HG02623 (cell line): ENCODE measurements around the gene ALX4.

ENCODE experiments used
- ATAC-seq: cut with Tn5 transposase; IDR thresholded peaks from one replicate; pipeline ENCODE4 v1.9.1; 2021; ENCODE audit warnings: moderate library complexity; ENCODE audit not compliant: unreplicated experiment

The ALX4 gene

DNA sequence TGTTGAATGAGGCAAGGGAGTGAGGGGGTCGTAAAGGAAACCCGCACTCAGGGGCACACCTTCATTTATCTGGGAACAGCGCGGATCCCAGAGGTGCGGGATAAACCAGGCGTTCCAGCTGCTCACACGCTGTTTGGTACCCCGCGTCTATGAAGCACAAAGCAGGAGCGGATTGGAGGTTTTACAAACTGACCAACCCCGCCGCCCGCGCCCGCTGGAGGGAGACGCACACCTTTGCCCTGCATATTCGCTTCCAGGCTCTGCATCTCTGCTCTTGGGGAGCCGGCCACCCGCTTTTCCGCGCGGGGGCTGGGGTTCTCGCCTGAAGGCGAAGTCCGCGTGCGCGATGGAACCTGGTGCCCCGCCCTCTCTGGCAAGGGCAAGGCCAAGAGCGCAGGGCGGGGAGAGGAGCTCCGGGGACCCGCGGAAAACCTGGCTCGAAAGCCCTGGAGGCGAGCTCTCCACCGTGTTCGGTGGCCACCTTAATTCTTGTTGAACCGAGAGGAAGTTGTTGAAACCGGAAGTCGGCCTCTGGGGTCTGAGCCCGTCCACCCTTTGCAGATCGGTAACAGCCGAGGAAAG lies 6.8 kb upstream of the ALX4 start:
- no peak for ATAC-seq

DNA sequence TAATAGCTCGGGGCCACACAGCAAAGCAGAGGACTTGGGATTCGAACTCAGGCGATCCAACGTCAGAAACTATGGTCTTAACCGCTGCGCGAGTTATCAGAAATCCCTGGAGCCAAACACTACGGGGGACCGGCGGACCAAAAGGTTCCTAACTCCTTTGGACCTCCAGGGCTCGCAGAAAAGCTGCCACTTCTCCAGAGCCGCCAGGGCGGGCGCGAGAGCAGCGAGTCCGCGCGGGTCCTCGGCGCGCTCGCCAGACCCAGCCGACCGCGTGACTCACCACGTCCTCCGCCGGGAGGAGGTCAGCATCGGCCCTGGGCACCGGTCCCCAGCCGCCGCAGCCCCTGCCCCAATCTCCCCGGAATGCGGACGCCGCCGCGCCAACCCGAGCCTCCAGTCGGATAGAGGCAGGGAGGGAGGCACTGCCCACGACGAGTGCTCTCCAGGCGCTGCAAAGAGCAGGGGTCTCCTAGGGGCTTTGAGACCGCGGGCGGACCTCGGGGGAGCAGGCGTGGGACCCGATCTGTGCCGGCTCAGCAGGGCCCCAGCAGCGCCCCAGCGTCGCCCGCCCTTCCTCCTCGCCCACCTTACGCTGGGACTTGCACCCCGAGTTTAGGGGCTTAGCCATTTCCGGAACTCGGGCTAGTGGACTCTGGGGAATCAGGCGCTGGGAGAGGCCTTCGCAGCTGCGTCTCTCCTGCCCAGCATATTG lies 6.2 kb upstream of the ALX4 start:
- ATAC-seq, result no peak

DNA sequence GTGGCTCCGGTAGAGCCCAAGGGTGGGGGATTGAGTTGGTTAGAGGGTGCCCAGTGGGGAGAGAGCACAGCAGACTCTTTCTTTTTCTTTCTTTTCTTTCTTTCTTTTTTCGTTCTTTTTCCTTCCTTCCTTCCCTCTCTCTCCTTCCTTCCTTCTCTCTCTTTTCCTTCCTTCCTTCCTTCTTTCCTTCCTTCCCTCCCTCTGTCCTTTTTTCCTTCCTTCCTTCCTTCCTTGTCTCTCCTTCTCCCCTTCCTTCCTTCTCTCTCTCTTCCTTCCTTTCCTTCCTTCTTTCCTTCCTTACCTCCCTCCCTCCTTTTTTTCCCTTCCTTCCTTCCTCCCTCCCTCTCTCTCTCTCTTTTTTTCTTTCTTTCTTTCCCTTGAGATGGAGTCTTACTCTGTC lies 4.8 kb upstream of the ALX4 start:
- ATAC-seq, result no peak

DNA sequence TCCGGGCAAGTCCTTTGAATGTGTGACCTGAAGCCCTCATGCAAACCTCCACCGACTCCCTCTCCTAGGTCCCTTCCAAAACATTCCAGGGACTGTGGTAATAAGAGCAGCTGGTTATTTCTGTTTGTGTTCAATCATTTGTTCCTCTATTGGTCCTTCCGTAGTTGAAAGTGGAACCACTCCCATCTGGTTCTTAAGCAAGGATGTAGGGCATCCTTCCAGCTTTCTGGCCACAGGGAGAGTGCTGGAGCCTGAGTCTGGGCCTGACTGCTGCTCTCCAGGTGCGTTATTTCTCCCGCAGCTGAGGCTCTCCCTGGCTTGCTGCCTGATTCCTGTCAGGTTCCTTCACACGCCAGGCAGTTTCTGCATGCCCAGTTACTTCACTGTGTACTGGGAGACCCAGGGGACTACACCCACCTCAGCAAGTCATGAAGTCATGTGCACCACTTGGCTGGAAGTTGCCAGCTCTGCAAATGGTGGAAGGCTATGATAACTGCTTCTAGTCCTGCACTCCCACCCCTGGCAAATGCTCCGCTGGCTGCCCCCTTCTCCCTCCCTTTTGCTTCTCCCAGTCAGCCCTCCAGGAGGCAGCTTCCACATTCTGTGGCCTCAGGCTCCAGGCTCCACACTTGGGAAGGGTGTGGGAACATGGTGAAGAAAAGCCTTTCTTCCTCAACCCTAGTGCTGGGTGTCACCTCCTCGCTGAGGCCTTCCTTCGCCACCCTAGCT lies 4.0 kb upstream of the ALX4 start:
- no peak for ATAC-seq

DNA sequence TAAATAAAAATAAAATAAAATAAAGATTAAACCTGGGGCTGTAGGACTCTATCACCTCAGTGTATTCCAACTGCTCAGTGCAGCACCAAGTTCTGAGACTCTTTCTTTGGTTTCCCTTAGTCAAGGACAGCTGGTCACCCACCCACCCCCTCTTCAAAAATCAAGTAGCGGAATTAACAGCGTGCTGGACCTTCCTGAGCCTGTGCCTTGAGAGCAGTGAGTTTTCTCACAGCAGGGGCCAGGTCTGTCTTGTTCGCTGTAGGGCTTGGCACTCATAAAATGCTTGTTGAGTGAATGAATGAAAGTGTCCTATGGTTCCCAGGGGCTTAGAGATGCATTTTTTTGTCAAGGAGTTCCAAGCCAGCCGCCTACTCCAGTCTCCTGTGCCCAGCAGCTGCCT lies 2.9 kb upstream of the ALX4 start:
- no peak for ATAC-seq

DNA sequence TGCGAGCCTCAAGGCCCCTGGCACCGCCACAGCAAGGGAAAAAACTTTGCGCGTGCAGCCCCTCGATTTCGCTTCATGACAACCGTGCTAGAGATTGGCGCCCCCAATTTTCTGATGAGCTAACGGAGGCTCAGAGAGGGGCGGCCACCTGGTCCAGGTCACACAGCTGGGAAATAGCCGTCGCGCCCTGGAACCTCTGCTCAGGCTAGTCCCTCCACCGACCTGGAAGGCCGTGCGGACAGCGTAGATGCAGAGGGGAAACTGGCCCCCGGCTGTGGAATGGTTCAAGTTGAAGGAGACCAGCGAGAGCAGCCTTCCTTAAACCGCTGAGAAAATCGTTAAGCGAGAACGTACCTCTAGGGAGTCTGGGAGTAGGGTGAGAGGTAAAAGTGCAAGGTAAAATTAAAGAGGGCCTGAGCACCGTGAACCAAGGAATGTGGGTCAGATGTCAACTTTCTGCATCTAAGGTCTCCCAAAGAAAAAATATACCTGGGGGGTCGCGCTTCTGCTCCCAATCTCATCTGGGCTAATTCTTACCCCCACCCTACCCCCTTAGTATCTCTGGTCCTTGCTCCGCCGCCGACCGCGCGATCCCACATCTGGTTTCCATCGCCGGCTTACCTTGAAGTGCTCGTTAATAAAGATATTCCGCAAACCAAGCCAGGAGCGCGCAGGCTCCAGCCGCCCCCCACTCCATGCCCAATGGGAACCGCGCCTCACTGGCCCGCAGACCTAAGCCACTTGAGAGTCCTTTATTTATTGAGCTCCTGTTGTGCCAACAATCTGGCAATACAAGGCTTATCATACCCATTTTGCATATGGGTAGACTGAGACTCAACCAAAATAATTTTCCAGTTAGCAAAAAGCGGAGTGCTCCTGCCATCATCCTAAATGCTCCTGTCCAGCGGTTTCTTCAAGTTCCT lies 1.7 kb upstream of the ALX4 start:
- no peak for ATAC-seq

DNA sequence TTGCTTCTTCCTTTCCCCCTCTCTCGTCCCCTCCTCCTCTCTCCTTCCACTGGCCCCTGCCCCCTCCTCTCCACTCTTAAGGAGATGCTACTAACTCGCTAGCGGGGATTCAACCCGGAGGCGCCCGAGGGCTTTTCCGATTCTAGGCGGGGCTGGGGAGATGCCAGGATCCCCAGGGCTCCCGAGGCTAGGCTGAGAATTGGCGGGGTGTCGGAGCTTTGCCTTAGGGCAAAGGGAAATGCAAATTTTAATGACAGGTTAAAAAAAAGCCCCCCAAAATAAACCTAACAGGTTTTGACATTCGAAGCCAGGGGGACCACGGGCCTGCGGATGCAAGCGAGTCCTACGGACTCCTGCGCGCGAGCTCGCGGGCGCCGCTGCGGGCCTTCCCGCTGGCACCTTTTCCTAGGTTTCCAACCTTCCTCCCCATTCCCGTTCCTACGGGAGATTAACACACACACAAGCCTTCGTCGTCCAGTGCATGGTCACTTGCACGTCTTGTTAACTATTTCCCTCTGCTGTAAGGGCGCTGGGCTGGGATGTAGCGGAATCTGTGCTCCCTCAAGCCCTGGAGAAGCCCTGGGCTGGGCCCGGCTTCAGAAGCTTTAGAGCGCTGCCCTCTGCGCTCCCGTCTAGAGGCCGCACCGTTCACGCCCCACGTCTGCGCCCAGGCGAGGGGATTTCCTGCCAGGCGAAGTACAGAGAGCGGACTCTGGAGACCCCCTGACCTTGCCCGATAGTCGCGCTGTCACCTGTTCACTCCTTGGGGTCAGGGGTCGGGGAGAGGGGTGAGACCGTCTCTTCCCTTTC lies 729 bp upstream of the ALX4 start:
- no peak for ATAC-seq

DNA sequence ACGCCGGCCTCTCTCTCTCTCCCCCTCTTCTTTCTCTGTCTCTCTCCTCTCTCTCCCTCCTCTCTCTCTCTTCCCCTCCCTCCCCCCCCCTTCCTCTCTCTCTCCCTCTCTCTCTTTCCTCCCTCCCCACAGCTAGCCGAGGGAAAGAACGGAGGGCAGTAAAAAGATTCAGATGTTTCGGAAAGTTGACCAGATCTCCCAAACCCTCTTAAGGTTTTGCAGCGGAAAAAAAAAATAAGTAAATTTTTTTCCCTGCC lies 195 bp upstream of the ALX4 start:
- no peak for ATAC-seq

DNA sequence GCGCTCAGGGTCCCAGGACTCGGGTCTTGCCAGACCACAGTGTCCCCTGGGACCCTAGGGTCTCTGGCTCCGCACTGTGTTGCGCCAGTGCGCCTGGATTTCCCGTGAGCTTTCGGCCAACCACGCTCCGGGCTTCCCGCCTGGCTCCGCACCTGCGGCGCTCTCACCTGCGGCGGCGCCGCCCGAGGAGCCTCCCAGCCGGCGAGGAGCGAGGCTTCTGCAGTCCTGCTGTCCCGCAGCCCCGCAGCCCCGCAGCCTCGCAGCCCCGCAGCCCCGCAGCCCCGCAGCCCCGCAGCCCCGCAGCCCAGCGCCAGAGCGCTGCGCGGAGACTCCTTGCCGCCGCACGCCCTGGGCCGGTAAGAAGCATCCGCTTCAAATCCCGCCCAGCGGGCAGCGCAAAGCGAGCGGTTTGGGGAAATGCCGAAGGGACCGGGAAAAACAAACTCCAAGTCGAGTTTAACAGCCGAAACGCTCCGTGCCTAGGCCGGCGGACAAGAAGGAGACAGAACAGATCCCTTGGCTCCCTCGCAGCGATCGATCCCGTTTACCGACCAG lies 939 bp downstream of the ALX4 start:
- no peak for ATAC-seq

DNA sequence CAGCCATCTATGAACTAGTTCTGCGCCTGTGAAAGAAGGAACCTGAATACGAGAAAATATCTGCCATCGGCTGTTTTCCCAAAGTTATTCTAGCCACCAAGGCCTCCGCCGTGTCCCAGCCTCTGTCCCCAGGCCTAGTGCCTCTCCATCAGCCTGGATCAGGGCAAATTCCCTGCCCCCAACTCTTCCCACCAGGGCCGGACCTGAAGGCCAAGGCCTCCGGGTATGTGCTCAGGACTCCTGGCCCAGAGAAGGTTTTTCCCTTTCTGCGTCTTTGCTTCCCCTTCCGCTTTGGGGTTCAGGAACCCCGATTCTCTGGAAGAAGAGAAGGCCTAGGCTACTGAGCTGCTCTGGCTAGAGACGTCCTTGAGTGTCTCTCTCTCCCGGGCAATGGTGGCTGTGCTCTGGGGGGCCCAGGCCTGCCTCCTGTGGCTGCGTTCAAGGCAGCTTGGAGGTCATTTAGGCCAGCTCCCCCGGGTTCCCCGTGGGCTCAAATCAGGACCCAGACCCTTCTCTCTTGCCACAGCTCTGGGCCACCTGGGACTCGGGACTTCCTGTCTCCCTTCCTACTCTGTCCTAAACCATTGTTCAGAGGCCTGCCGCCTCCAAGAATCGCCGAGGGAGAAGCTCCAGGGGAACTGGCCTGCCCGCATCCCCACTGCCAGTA lies 1.6 kb downstream of the ALX4 start:
- ATAC-seq, result no peak

DNA sequence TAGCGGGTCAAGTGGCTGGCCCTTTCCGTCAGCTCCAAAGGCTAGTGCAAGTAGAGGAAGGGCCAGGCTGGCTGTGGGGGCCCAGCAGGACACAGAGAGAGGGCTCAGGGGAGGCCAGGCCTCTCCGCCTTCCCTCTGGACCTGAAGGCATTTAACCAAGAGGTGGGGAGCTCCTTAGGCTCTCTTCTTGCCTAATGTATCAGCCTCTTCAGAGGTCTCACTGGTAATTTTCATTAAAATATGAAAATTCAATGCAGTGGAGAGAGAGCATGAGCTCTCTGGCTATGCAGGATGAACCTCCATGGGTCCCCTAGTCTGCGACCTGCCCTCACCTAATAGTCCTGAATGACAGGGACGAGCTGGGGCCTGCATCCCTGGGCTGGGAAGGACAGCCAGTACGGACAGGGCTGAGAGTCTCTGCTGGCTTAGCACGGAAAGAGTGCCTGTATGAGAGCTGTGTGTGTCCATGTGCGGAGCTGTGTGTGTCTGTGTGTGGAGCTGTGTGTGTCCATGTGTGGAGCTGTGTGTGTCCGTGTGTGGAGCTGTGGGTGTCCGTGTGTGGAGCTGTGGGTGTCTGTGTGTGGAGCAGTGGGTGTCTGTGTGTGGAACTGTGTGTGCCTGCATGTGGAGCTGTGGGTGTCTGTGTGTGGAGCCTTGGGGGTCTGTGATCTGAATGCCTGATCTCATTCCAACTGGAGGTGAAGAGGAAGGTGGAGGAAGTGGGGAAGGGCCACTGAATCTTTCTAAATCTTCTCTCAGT lies 2.4 kb downstream of the ALX4 start:
- ATAC-seq, result no peak

DNA sequence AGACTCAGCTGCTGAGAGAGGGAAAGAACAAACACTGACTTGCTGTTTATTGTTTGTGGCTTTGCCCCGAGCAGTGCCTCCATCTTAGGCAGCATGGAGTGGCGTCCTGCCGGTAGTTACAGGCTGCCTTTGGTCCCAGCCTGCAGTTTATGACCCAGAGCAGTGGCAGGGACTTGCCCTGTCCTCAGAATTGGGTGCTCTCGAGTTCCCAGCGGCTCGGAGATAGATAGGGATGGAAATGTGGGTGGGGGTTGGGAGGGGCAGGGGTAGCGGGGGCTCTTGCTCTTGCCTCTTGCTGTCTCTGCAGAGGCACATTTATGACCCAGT lies 3.1 kb downstream of the ALX4 start:
- ATAC-seq, result no peak

DNA sequence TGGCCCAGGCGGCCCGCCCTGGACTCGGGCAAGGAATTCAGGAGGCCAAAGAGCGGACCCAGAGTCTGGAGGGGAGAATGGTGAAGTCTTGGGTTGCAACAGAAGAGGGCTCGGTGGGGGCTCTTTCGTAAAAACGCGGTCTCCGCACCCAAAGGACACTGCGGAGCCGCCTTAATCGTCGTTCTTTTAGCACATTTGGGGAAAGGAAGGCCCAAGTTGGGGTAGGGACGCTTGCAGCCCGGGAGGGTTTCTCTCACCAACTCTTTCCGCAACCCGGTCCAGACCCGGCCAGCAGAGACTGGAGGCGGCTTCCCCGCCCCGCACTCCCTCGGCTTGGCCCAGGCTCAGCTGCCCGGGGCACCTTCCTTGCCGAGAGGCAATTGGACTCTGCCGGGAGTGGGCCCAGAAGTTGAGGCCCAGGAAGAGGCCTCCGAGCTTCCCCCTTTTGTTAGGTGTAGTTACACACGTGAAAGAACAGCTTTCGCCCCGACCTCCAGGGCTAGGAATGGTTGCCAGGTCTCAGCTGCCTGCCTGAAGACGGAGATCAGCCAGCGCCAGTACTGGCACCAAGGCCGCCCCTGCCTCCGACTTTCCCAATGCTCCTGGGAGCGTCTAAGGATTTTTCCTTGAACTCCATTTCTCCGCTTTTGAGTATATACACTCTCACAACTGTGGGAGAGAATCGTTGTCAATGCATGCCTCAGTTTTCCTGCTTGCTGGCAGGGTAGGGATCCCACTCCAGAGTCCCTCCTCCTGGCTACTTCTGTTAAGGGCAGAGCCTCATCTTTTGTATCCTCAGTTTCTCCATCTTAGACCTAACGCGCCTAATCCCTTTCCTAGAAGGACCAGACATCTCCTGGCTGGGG lies 3.7 kb downstream of the ALX4 start:
- no peak for ATAC-seq

DNA sequence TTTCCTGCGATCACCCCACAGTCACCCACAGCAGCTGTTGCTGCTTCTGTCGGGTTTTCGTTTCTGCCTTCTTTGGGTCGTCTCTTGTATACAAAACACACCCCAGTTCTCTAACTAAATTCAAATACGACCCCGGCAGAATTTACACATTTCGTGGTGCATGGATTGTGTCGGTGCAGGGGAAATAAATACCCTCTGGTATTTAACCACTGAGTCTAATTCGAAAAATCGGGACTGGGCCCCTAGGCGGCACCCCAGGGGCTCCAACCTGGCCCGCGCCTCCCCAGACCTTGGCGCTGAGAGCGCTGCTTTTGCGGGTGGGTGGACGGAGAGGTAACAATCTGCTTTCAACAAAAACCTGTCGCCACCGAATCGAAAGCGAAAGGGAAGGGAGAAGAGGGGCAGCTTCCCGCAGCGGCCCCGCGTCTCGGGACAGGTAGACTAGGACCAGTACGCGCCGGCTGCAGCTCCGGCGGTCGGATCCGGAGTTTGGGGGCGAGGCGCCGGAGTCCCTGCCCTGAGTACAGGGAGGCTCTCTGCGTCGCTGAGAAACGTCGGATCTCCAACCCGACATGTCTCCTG lies 4.4 kb downstream of the ALX4 start:
- ATAC-seq, result no peak

DNA sequence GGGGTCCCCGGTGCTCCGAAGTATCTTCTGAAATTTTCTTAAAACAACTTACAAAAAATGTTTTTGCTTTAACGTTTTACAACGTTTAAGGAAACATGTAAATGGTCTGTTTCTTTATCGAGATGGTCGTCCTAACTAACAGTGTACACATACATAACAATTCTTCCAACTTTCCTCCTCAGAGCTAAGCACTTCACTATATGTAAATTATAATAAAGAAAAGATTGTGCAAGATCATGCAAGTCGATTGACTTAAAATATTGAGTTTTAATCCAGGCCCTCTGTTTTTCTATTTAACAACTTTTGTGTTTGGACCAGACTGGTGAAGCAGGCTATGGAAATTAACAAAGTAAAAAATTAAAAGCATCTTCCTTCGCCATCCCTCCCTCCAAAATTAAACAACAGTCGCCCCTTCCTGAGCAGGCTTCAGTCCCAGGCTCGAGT lies 4.9 kb downstream of the ALX4 start:
- ATAC-seq, result no peak

DNA sequence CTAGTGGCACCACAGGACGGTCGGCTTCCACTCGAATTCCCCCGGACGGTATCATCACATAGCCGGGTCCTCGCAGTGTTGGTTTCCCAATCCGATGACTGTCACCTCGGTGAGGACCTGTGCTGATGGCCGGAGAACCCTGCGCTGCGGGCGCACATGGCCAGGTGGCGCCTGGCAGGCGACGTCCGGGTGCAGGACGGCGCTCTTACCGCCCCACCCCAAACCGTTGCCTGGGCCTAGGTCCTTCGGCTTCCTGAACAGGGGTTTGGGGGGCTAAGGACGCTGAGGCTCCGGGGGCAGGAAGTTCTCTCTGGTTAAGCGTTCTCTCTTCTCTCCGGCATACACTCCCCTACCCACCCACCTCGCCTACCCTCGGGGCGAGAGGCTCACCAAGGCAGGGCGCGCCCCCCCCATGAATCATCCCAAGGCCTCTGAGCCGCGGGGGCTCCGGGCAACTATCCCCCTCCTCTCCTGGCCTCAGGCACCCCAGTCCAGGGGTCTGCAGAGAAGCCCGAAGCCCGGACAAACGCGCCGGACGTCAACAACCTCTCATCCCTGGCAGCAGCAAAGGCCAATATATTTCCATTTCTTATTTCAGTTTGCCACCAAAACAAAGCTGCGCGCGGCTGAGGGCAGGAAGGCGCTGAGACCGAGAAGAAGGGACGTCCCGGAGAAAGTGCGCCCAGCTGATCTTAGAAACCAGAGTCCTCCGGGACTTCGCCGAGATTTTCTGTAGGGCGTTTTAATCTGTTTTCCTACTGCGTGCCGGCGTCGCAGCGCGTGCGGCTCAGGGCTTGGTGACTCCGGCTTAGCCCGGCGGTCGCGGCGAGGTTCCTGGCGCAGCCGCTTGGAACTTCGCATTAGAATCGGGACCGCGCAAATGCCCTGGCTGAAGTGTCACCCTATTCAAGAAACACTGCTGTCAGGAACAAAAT lies 5.6 kb downstream of the ALX4 start:
- no peak for ATAC-seq

DNA sequence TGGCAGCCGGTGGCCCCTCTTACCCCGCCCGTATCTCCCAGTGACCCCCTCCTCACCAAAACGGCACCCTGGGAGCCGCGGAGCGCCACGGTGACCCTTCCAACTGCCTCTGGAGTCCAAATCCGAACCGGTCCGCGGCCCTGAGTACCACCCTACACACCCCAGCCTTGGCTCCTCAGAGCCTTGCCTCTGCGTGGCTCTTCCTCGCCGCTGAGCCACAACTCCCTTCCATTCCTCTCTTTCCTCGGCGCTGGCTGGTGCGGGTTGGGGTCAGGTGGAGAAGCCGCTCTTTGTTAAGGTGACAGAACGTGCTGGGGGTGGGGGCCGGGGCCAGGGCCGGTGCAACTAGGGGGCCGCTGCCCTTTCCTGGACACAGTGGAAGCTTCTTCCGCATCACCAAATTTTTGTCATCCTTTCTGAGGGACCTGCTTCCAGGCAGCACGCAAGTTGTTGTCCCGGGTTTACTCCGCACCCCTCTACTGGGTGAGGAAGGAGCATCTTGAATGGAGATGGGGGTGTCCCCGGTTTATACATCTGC lies 6.5 kb downstream of the ALX4 start:
- no peak for ATAC-seq
